ENCODE data around the gene CCDC197. TPM values are rescaled to one million over a fixed set of nuclear protein-coding genes. Genes with fewer than 3 reads are reported as not detected.

Gene CCDC197
- total and polyA plus RNA-seq, 4 donors: not detected

DNA sequence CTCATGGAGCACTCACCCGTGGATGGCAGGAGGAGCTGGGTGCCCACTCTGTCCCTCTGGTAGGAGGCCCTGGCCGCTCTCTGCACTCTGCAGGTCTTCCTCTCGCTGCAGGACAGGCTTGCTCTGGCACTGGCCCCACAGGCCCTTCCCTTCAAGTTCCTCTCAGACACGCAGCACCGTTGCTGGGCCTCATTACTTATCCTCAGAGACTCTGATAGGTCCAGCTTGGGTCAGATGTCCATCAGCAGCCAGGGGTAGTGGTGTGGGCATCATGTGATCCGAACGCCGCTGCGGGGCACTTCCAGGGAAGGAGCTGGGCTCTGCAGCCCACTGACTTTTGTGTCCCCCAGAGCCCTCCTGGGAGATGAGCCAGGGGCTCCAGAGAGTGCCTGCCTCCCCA lies 40.9 kb downstream of the CCDC197 start:
- Histone ChIP-seq H3K36me3 (ENCODE audit: control insufficient read depth in 4 of 4, insufficient read depth in 3 of 4, low read depth in 1 of 4, low read length in 3 of 4) (no peaks in the 10 kb centered on the region), H3K4me3 (ENCODE audit: low read depth in 1 of 3, low read length in 3 of 3) (no peak overlapping the region), H3K9me3 (ENCODE audit: control insufficient read depth in 4 of 4, low read length in 3 of 4) (no peaks in the 10 kb centered on the region), H3K27me3 (ENCODE audit: control insufficient read depth in 4 of 4, insufficient read depth in 4 of 4, low read length in 3 of 4) (no peaks in the 10 kb centered on the region), H3K9ac (ENCODE audit: low read depth in 1 of 2, low read length in 2 of 2) (no peak overlapping the region), H3K4me1 (ENCODE audit: control insufficient read depth in 4 of 4, insufficient read depth in 4 of 4, low read length in 3 of 4) (peaks cover 2 to 12% (median 9%) of the 10 kb centered on the region in 4 donors), H3K27ac (ENCODE audit: low read depth in 1 of 2, low read length in 2 of 2) (no peak overlapping the region)
- TF ChIP-seq RXRA (IDR thresholded peaks at IDR 0.05): no peak
- TF ChIP-seq, protein P1, sequence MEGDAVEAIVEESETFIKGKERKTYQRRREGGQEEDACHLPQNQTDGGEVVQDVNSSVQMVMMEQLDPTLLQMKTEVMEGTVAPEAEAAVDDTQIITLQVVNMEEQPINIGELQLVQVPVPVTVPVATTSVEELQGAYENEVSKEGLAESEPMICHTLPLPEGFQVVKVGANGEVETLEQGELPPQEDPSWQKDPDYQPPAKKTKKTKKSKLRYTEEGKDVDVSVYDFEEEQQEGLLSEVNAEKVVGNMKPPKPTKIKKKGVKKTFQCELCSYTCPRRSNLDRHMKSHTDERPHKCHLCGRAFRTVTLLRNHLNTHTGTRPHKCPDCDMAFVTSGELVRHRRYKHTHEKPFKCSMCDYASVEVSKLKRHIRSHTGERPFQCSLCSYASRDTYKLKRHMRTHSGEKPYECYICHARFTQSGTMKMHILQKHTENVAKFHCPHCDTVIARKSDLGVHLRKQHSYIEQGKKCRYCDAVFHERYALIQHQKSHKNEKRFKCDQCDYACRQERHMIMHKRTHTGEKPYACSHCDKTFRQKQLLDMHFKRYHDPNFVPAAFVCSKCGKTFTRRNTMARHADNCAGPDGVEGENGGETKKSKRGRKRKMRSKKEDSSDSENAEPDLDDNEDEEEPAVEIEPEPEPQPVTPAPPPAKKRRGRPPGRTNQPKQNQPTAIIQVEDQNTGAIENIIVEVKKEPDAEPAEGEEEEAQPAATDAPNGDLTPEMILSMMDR (IDR thresholded peaks at IDR 0.05; ENCODE audit: low read depth, low read length, missing input control): no peak
- no peak for TF ChIP-seq HNF4G (IDR thresholded peaks at IDR 0.05)
- no peak for TF ChIP-seq RAD21 (IDR thresholded peaks at IDR 0.05)
- no peak for TF ChIP-seq EGR1 (IDR thresholded peaks at IDR 0.05; ENCODE audit: low read depth in 2 of 2)
- no peak for TF ChIP-seq SP1 (IDR thresholded peaks at IDR 0.05)
- no peak for TF ChIP-seq NR2F2 (IDR thresholded peaks at IDR 0.05)
- no peak for TF ChIP-seq JUND (IDR thresholded peaks at IDR 0.05)
- no peak for TF ChIP-seq YY1 (IDR thresholded peaks at IDR 0.05)
- no peak for TF ChIP-seq FOXA1 (IDR thresholded peaks at IDR 0.05)
- TF ChIP-seq, protein P2, sequence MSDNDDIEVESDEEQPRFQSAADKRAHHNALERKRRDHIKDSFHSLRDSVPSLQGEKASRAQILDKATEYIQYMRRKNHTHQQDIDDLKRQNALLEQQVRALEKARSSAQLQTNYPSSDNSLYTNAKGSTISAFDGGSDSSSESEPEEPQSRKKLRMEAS (IDR thresholded peaks at IDR 0.05): no peak
- TF ChIP-seq GABPA (IDR thresholded peaks at IDR 0.05 in 1 of 2, conservative IDR thresholded peaks at IDR 0.05 in 1 of 2): no peak
- TF ChIP-seq HNF4A (conservative IDR thresholded peaks at IDR 0.05): no peak
- TF ChIP-seq, protein P3, sequence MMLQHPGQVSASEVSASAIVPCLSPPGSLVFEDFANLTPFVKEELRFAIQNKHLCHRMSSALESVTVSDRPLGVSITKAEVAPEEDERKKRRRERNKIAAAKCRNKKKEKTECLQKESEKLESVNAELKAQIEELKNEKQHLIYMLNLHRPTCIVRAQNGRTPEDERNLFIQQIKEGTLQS (IDR thresholded peaks at IDR 0.05): no peak
- TF ChIP-seq FOXA2 (IDR thresholded peaks at IDR 0.05): no peak
- no peak for TF ChIP-seq TAF1 (conservative IDR thresholded peaks at IDR 0.05)
- TF ChIP-seq, protein P4, sequence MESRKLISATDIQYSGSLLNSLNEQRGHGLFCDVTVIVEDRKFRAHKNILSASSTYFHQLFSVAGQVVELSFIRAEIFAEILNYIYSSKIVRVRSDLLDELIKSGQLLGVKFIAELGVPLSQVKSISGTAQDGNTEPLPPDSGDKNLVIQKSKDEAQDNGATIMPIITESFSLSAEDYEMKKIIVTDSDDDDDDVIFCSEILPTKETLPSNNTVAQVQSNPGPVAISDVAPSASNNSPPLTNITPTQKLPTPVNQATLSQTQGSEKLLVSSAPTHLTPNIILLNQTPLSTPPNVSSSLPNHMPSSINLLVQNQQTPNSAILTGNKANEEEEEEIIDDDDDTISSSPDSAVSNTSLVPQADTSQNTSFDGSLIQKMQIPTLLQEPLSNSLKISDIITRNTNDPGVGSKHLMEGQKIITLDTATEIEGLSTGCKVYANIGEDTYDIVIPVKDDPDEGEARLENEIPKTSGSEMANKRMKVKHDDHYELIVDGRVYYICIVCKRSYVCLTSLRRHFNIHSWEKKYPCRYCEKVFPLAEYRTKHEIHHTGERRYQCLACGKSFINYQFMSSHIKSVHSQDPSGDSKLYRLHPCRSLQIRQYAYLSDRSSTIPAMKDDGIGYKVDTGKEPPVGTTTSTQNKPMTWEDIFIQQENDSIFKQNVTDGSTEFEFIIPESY (IDR thresholded peaks at IDR 0.05): no peak
- TF ChIP-seq, protein P5, sequence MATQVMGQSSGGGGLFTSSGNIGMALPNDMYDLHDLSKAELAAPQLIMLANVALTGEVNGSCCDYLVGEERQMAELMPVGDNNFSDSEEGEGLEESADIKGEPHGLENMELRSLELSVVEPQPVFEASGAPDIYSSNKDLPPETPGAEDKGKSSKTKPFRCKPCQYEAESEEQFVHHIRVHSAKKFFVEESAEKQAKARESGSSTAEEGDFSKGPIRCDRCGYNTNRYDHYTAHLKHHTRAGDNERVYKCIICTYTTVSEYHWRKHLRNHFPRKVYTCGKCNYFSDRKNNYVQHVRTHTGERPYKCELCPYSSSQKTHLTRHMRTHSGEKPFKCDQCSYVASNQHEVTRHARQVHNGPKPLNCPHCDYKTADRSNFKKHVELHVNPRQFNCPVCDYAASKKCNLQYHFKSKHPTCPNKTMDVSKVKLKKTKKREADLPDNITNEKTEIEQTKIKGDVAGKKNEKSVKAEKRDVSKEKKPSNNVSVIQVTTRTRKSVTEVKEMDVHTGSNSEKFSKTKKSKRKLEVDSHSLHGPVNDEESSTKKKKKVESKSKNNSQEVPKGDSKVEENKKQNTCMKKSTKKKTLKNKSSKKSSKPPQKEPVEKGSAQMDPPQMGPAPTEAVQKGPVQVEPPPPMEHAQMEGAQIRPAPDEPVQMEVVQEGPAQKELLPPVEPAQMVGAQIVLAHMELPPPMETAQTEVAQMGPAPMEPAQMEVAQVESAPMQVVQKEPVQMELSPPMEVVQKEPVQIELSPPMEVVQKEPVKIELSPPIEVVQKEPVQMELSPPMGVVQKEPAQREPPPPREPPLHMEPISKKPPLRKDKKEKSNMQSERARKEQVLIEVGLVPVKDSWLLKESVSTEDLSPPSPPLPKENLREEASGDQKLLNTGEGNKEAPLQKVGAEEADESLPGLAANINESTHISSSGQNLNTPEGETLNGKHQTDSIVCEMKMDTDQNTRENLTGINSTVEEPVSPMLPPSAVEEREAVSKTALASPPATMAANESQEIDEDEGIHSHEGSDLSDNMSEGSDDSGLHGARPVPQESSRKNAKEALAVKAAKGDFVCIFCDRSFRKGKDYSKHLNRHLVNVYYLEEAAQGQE (IDR thresholded peaks at IDR 0.05): no peak
- WGBS: 94% methylated on average over 9 of the region's 9 CpGs
- DNase-seq (ENCODE audit: low spot score): no peak
